DOHH2 (cell line): Measurements from ENCODE around the gene TTC21A.

Experiments
- H3F3A ChIP-seq: fragments of 200-600 bp; sonication (generic), shearing (Covaris generic); 2 replicates; pipeline ENCODE4 v1.6.0; 2016; ENCODE audit warnings: antibody characterized with exemption, mild to moderate bottlenecking; ENCODE audit not compliant: control insufficient read depth, insufficient read depth
- H3K27ac ChIP-seq: fragments of 200-600 bp; sonication (generic); 2 replicates; pipeline ENCODE4 v1.5.1; 2014; ENCODE audit warnings: low read depth, mild to moderate bottlenecking, low read length, moderate library complexity
- H3K27me3 ChIP-seq: fragments of 200-600 bp; sonication (generic); 2 replicates; pipeline ENCODE4 v1.6.1; 2014; ENCODE audit warnings: mild to moderate bottlenecking, low read length, mixed read lengths; ENCODE audit not compliant: control insufficient read depth
- H3K36me3 ChIP-seq: fragments of 200-600 bp; sonication (generic); 2 replicates; pipeline ENCODE4 v1.6.1; 2014; ENCODE audit warnings: mild to moderate bottlenecking, low read length, moderate library complexity, mixed read lengths; ENCODE audit not compliant: control insufficient read depth
- H3K4me1 ChIP-seq: fragments of 200-600 bp; sonication (generic); 2 replicates; pipeline ENCODE4 v1.6.1; 2014; ENCODE audit warnings: mild to moderate bottlenecking, low read length, mixed read lengths; ENCODE audit not compliant: control insufficient read depth
- H3K4me2 ChIP-seq: fragments of 200-600 bp; sonication (generic); 2 replicates; pipeline ENCODE4 v1.6.0; 2014; ENCODE audit warnings: mild to moderate bottlenecking, low read length, moderate library complexity
- H3K4me3 ChIP-seq: fragments of 200-600 bp; sonication (generic); 2 replicates; pipeline ENCODE4 v1.5.1; 2014; ENCODE audit warnings: mild to moderate bottlenecking, low read length, mixed read lengths
- H3K79me2 ChIP-seq: fragments of 200-600 bp; sonication (generic); 2 replicates; pipeline ENCODE4 v1.6.1; 2014; ENCODE audit warnings: mild to moderate bottlenecking, low read length, mixed read lengths; ENCODE audit not compliant: control insufficient read depth
- H3K9me2 ChIP-seq: fragments of 200-600 bp; sonication (generic); replicated peaks from 2 replicates; pipeline ENCODE4 v1.6.1; 2014; ENCODE audit warnings: mild to moderate bottlenecking, low read length, mixed read lengths; ENCODE audit not compliant: control insufficient read depth
- H3K9me3 ChIP-seq: fragments of 200-600 bp; sonication (generic); 2 replicates; pipeline ENCODE4 v1.6.1; 2014; ENCODE audit warnings: antibody characterized with exemption, low read length, mixed read lengths; ENCODE audit not compliant: control insufficient read depth, insufficient read depth
- H4K20me1 ChIP-seq: fragments of 200-600 bp; sonication (generic); 2 replicates; pipeline ENCODE4 v1.6.0; 2014; ENCODE audit warnings: low read depth, mild to moderate bottlenecking, antibody characterized with exemption, low read length, moderate library complexity; ENCODE audit not compliant: control insufficient read depth, insufficient read depth
- CTCF ChIP-seq: fragments of 200-600 bp; sonication (generic); IDR thresholded peaks from one replicate; pipeline ENCODE4 v1.5.1; 2014; ENCODE audit warnings: antibody characterized with exemption, mild to moderate bottlenecking, low read depth, low read length; ENCODE audit not compliant: poor library complexity, severe bottlenecking
- EZH2phosphoT487 ChIP-seq: fragments of 200-600 bp; sonication (generic); IDR thresholded peaks from 2 replicates; pipeline ENCODE4 v1.6.1; 2017; ENCODE audit warnings: borderline replicate concordance, mild to moderate bottlenecking, antibody characterized with exemption, low read length, moderate library complexity, mixed read lengths

Gene TTC21A

DNA sequence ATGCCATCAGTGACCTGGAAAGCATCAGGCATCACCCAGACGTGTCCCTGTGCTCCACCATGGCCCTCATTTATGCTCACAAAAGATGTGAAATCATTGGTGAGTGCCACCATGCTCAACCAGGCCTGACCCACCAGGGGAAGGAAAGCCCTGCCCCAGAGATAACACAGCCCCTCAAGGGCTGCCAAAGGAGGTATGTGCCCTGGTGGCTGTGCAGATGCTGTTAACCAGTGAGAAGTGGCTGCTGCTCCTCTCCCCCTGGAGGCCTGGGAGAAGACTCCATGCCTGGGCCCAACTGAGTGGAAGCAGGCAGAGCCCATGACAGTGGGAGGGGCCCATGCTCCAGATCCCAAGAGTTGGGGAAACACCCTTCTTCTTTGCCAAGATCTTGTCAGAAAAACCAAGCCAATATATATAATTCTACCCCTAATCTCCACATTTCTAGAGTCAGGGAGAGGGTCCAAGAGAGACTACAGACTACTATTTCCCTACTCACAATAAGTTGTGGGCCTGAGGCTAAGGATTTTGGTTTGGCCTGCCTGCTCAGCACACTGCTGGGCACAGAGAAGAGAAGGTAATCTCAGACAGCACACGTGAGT, 2.7 kb downstream of the TTC21A start:
- Histone ChIP-seq H3K27ac (no peak overlapping the region), H3K27me3 (no peaks in the 10 kb centered on the region), H3F3A (peaks cover 16% of the 10 kb centered on the region), H3K4me2 (no peak overlapping the region), H3K4me1 (peaks cover 50% of the 10 kb centered on the region), H3K4me3 (no peak overlapping the region), H3K9me2 (no peaks in the 10 kb centered on the region), H3K36me3 (no peaks in the 10 kb centered on the region), H3K9me3 (no peaks in the 10 kb centered on the region), H4K20me1 (no peaks in the 10 kb centered on the region), H3K79me2 (peaks cover 24% of the 10 kb centered on the region)
- TF ChIP-seq EZH2phosphoT487, result no peak
- TF ChIP-seq CTCF, result no peak

DNA sequence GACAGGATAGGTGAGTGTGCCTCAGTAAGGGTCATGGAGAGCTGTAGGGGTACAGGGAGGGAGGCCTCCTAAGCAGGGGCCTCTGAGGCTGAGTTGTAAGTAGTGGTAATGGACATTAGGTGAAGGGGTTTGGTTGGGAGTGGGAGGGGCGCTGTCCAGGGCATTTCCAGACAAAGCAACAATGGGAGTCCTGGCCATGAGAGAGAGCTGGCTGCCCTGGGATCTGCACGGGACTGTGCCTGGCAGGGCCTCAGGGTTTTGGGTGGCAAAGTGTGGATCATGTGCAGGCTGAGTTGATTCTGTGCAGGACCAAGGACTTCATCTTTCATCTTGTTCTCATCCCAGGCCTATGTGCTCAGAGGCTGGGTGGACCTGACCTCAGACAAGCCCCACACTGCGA, 4.6 kb downstream of the TTC21A start:
- no peak overlapping the region for H3K4me2 ChIP-seq
- peaks cover 14% of the 10 kb centered on the region for H3F3A ChIP-seq
- no peaks in the 10 kb centered on the region for H3K9me2 ChIP-seq
- no peaks in the 10 kb centered on the region for H3K27me3 ChIP-seq
- H3K79me2 ChIP-seq, result peaks cover 5% of the 10 kb centered on the region
- H3K9me3 ChIP-seq, result no peaks in the 10 kb centered on the region
- no peak overlapping the region for H3K4me3 ChIP-seq
- H3K27ac ChIP-seq, result no peak overlapping the region
- peaks cover 32% of the 10 kb centered on the region for H3K4me1 ChIP-seq
- no peak for TF ChIP-seq CTCF
- TF ChIP-seq EZH2phosphoT487, result no peak
- H3K36me3 ChIP-seq, result no peaks in the 10 kb centered on the region
- H4K20me1 ChIP-seq, result no peaks in the 10 kb centered on the region

GRCh38 chr3:39112535-39112934, 5.1 kb downstream of the TTC21A start:
- Histone ChIP-seq H3K4me1 (peaks cover 31% of the 10 kb centered on the region), H4K20me1 (no peaks in the 10 kb centered on the region), H3K36me3 (no peaks in the 10 kb centered on the region), H3F3A (peaks cover 14% of the 10 kb centered on the region), H3K4me2 (no peak overlapping the region), H3K4me3 (no peak overlapping the region), H3K9me2 (no peaks in the 10 kb centered on the region), H3K9me3 (no peaks in the 10 kb centered on the region), H3K79me2 (0 out of 2 replicates have a peak, but pooled peaks cover 1% of the 10 kb centered on the region), H3K27ac (no peak overlapping the region), H3K27me3 (no peaks in the 10 kb centered on the region)
- TF ChIP-seq EZH2phosphoT487 (no peak), CTCF (no peak)

DNA sequence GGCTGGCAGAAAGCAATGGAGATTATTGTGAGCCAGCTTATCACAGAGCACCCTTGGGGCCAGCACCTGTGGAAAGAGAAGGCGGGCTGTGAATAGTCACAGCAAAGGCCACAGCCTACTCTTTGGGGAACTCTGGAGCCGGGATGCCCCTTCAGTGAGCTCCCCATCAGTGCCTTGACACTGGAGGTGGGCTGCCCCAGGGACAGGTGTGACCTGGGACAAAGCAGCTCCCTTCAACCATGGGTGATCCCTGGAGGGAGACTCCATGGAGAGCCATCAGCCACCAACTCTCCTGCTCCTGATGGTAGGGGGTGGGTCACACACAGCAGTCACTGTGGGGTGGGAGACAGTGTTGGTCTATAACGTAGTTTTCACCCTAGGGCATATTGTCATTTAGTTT, 5.8 kb downstream of the TTC21A start:
- TF ChIP-seq CTCF, result no peak
- no peak for TF ChIP-seq EZH2phosphoT487
- peaks cover 8% of the 10 kb centered on the region for H3F3A ChIP-seq
- H3K4me1 ChIP-seq, result peaks cover 31% of the 10 kb centered on the region
- no peaks in the 10 kb centered on the region for H3K27me3 ChIP-seq
- H3K79me2 ChIP-seq, result no peaks in the 10 kb centered on the region
- no peaks in the 10 kb centered on the region for H3K9me3 ChIP-seq
- no peaks in the 10 kb centered on the region for H3K36me3 ChIP-seq
- H3K4me3 ChIP-seq, result no peak overlapping the region
- H3K4me2 ChIP-seq, result no peak overlapping the region
- H3K9me2 ChIP-seq, result no peaks in the 10 kb centered on the region
- H3K27ac ChIP-seq, result no peak overlapping the region
- H4K20me1 ChIP-seq, result no peaks in the 10 kb centered on the region
